Endodermal cell (in vitro differentiated cells): ENCODE data around the gene ZBED6. TPM values are rescaled to one million over a fixed set of nuclear protein-coding genes. Genes with fewer than 3 reads are reported as not detected.
"Not testable (repeated sequence)": the region's sequence is repeated elsewhere in the genome, so short reads cannot be mapped to it uniquely, and the experiment has no call there.

Experiments
- DNase-seq: peaks from one replicate; pipeline ENCODE4 v3.0.0-alpha.2; 2017
- H3K27ac ChIP-seq: 2 replicates; pipeline ENCODE4 v1.5.1; 2013; ENCODE audit warnings: mild to moderate bottlenecking, low read depth, low read length, moderate library complexity
- H3K27me3 ChIP-seq: 2 replicates; pipeline ENCODE4 v1.6.1; 2013; ENCODE audit warnings: mild to moderate bottlenecking, low read length, moderate library complexity; ENCODE audit not compliant: insufficient read depth, control insufficient read depth, poor library complexity, severe bottlenecking
- H3K36me3 ChIP-seq: 2 replicates; pipeline ENCODE4 v1.7.0; 2013; ENCODE audit warnings: mild to moderate bottlenecking, low read length, moderate library complexity; ENCODE audit not compliant: control insufficient read depth, insufficient read depth
- H3K4me1 ChIP-seq: one replicate; pipeline ENCODE4 v1.7.0; 2013; ENCODE audit warnings: low read length; ENCODE audit not compliant: control insufficient read depth, insufficient read depth
- H3K4me3 ChIP-seq: 2 replicates; pipeline ENCODE4 v1.5.1; 2013; ENCODE audit warnings: mild to moderate bottlenecking, low read length, moderate library complexity
- H3K9ac ChIP-seq: 2 replicates; pipeline ENCODE4 v1.6.1; 2013; ENCODE audit warnings: mild to moderate bottlenecking, low read length, moderate library complexity; ENCODE audit not compliant: poor library complexity, severe bottlenecking; ENCODE audit errors: extremely low read depth
- H3K9me3 ChIP-seq: 2 replicates; pipeline ENCODE4 v1.6.1; 2013; ENCODE audit warnings: mild to moderate bottlenecking, low read length, moderate library complexity; ENCODE audit not compliant: control insufficient read depth
- H3K27ac Mint-ChIP-seq: 2 replicates; pipeline ENCODE4 v1.8.0; 2020; ENCODE audit warnings: mixed read lengths
- H3K27me3 Mint-ChIP-seq: 2 replicates; pipeline ENCODE4 v1.8.0; 2021; ENCODE audit warnings: mild to moderate bottlenecking, mixed read lengths; ENCODE audit not compliant: insufficient read depth
- H3K36me3 Mint-ChIP-seq: 2 replicates; pipeline ENCODE4 v1.8.0; 2020; ENCODE audit warnings: low read depth, mixed read lengths
- H3K4me1 Mint-ChIP-seq: 2 replicates; pipeline ENCODE4 v1.8.0; 2020; ENCODE audit warnings: mixed read lengths
- H3K4me3 Mint-ChIP-seq: 2 replicates; pipeline ENCODE4 v1.8.0; 2020; ENCODE audit warnings: mild to moderate bottlenecking, moderate library complexity, mixed read lengths
- H3K9me3 Mint-ChIP-seq: 2 replicates; pipeline ENCODE4 v1.8.0; 2020; ENCODE audit warnings: mild to moderate bottlenecking, mixed read lengths
- CTCF ChIP-seq: fragments of 200-600 bp; sonication (generic); conservative IDR thresholded peaks from 2 replicates; pipeline ENCODE4 v1.5.0; 2021; ENCODE audit warnings: antibody characterized with exemption, mild to moderate bottlenecking
- WGBS, 2 experiments: methylation state at CpG; one replicate each; pipeline versions ENCODE4 v1.1.5 to v1.1.7; 2013; ENCODE audit warnings: missing lambda C conversion rate in 2 of 2, mixed read lengths in 1 of 2; ENCODE audit not compliant: insufficient coverage in 1 of 2, insufficient read length in 1 of 2; 5-methylcytosine and 5-hydroxymethylcytosine counted together
- total RNA-seq, 2 donors: library from RNA; stranded (reverse); fragmentation: NEBNext Ultra II Directional in 1 of 2; extraction: Animal tissue kit (Norgen Biotek cat#: 25700) in 1 of 2; gene quantifications; 2 replicates in 1 of 2; 3 replicates in 1 of 2; pipeline ENCODE4 v1.2.1, GENCODE V29; 2021

Gene ZBED6
- total RNA-seq, 2 donors from 2014 or later = 27.8 to 50.4 TPM

- DNase-seq = no peak
- Histone ChIP-seq H3K36me3 (no peaks in the 10 kb centered on the region), H3K9me3 (no peaks in the 10 kb centered on the region), H3K27me3 (no peaks in the 10 kb centered on the region), H3K27ac (no peak overlapping the region), H3K9ac (no peak overlapping the region), H3K4me3 (no peak overlapping the region), H3K4me1 (no peaks in the 10 kb centered on the region)
- H3K4me3 Mint-ChIP-seq = no peak overlapping the region
- H3K27me3 Mint-ChIP-seq = peaks cover 2% of the 10 kb centered on the region
- peaks cover 6% of the 10 kb centered on the region for H3K4me1 Mint-ChIP-seq
- no peaks in the 10 kb centered on the region for H3K9me3 Mint-ChIP-seq
- no peak overlapping the region for H3K27ac Mint-ChIP-seq
- TF ChIP-seq CTCF = no peak
- WGBS, 2 experiments = 100% methylated on average over 1 to 3 of the region's 3 CpGs
- peaks cover 2% of the 10 kb centered on the region for H3K36me3 Mint-ChIP-seq
Measured at GRCh38 chr1:203751051-203751450, 44.4 kb upstream of the ZBED6 start.

- H3K4me1 ChIP-seq, H3K9me3 ChIP-seq, H3K9ac ChIP-seq, H3K36me3 ChIP-seq, H3K4me3 Mint-ChIP-seq, H3K27me3 ChIP-seq, H3K27me3 Mint-ChIP-seq, H3K4me3 ChIP-seq, H3K36me3 Mint-ChIP-seq, DNase-seq, H3K27ac Mint-ChIP-seq, H3K9me3 Mint-ChIP-seq, H3K27ac ChIP-seq: not testable (repeated sequence)
- WGBS, 2 experiments = 82 to 100% methylated on average over 1 to 4 of the region's 5 CpGs
- peaks cover 11% of the 10 kb centered on the region for H3K4me1 Mint-ChIP-seq
Measured at GRCh38 chr1:203751618-203752361, 43.6 kb upstream of the ZBED6 start.

- TF ChIP-seq CTCF = no peak
- Mint-ChIP-seq H3K4me1 (peaks cover 12% of the 10 kb centered on the region), H3K9me3 (no peaks in the 10 kb centered on the region), H3K36me3 (no peaks in the 10 kb centered on the region), H3K4me3 (no peak overlapping the region), H3K27me3 (no peaks in the 10 kb centered on the region), H3K27ac (no peak overlapping the region)
- no peaks in the 10 kb centered on the region for H3K27me3 ChIP-seq
- no peak overlapping the region for H3K27ac ChIP-seq
- WGBS, 2 experiments = 66 to 83% methylated on average over 2 to 4 of the region's 4 CpGs
- H3K4me1 ChIP-seq = no peaks in the 10 kb centered on the region
- DNase-seq = no peak
- H3K36me3 ChIP-seq = no peaks in the 10 kb centered on the region
- no peak overlapping the region for H3K4me3 ChIP-seq
- H3K9ac ChIP-seq = no peak overlapping the region
- no peaks in the 10 kb centered on the region for H3K9me3 ChIP-seq
Measured at GRCh38 chr1:203754455-203754864, 41.0 kb upstream of the ZBED6 start.
